ENCODE results near the gene GADD45B. TPM values are rescaled to one million over a fixed set of nuclear protein-coding genes. Genes with fewer than 3 reads are reported as not detected.

Gene GADD45B
- polyA plus RNA-seq, 2 donors: 37.6 to 62.6 TPM

GRCh38 chr19:2443116-2443784 is 32.7 kb upstream of the GADD45B start:
- no peak overlapping the region for H3K4me3 ChIP-seq (ENCODE audit: low read depth in 1 of 2, low read length in 2 of 2)
- no peaks in the 10 kb centered on the region for H3K4me1 ChIP-seq (ENCODE audit: control insufficient read depth in 2 of 2, insufficient read depth in 2 of 2, low read length in 1 of 2)
- no peak overlapping the region for H3K27ac ChIP-seq (ENCODE audit: low read depth in 2 of 2, low read length in 1 of 2)
- 93% methylated on average over 22 of the region's 22 CpGs for WGBS, 2 donors
- no peaks in the 10 kb centered on the region for H3K9me3 ChIP-seq (ENCODE audit: control insufficient read depth in 2 of 2, insufficient read depth in 1 of 2, low read depth in 1 of 2, low read length in 1 of 2)
- no peaks in the 10 kb centered on the region for H3K27me3 ChIP-seq (ENCODE audit: control insufficient read depth in 1 of 2, insufficient read depth in 2 of 2, low read length in 2 of 2)
- peaks cover 9 to 30% of the 10 kb centered on the region in 2 donors for H3K36me3 ChIP-seq (ENCODE audit: control insufficient read depth in 2 of 2, insufficient read depth in 2 of 2, low read length in 1 of 2)

- H3K4me3 ChIP-seq (ENCODE audit: low read depth in 1 of 2, low read length in 2 of 2): no peak overlapping the region
- no peak overlapping the region for H3K27ac ChIP-seq (ENCODE audit: low read depth in 2 of 2, low read length in 1 of 2)
- no peaks in the 10 kb centered on the region for H3K4me1 ChIP-seq (ENCODE audit: control insufficient read depth in 2 of 2, insufficient read depth in 2 of 2, low read length in 1 of 2)
- no peaks in the 10 kb centered on the region for H3K27me3 ChIP-seq (ENCODE audit: control insufficient read depth in 1 of 2, insufficient read depth in 2 of 2, low read length in 2 of 2)
- 90 to 93% methylated on average over 17 of the region's 17 CpGs for WGBS, 2 donors
- peaks cover 9 to 27% of the 10 kb centered on the region in 2 donors for H3K36me3 ChIP-seq (ENCODE audit: control insufficient read depth in 2 of 2, insufficient read depth in 2 of 2, low read length in 1 of 2)
- no peaks in the 10 kb centered on the region for H3K9me3 ChIP-seq (ENCODE audit: control insufficient read depth in 2 of 2, insufficient read depth in 1 of 2, low read depth in 1 of 2, low read length in 1 of 2)
Measured at GRCh38 chr19:2443785-2444182, 32.1 kb upstream of the GADD45B start.

- WGBS, 2 donors: 92 to 95% methylated on average over 34 of the region's 34 CpGs
- Histone ChIP-seq H3K36me3 (ENCODE audit: control insufficient read depth in 2 of 2, insufficient read depth in 2 of 2, low read length in 1 of 2) (peaks cover 9 to 23% of the 10 kb centered on the region in 2 donors), H3K4me1 (ENCODE audit: control insufficient read depth in 2 of 2, insufficient read depth in 2 of 2, low read length in 1 of 2) (no peaks in the 10 kb centered on the region)
Measured at GRCh38 chr19:2444251-2445002, 31.5 kb upstream of the GADD45B start.

GRCh38 chr19:2446381-2446780 is 29.5 kb upstream of the GADD45B start:
- Histone ChIP-seq H3K4me1 (ENCODE audit: control insufficient read depth in 2 of 2, insufficient read depth in 2 of 2, low read length in 1 of 2) (no peaks in the 10 kb centered on the region), H3K9me3 (ENCODE audit: control insufficient read depth in 2 of 2, insufficient read depth in 1 of 2, low read depth in 1 of 2, low read length in 1 of 2) (no peaks in the 10 kb centered on the region), H3K27me3 (ENCODE audit: control insufficient read depth in 1 of 2, insufficient read depth in 2 of 2, low read length in 2 of 2) (no peaks in the 10 kb centered on the region), H3K4me3 (ENCODE audit: low read depth in 1 of 2, low read length in 2 of 2) (no peak overlapping the region), H3K27ac (ENCODE audit: low read depth in 2 of 2, low read length in 1 of 2) (no peak overlapping the region), H3K36me3 (ENCODE audit: control insufficient read depth in 2 of 2, insufficient read depth in 2 of 2, low read length in 1 of 2) (peaks cover 7 to 19% of the 10 kb centered on the region in 2 donors)
- WGBS, 2 donors: 77 to 83% methylated on average over 14 to 19 of the region's 19 CpGs

More at GRCh38 chr19:2444251-2445002, 31.5 kb upstream of the GADD45B start:
- Histone ChIP-seq H3K4me3 (ENCODE audit: low read depth in 1 of 2, low read length in 2 of 2) (no peak overlapping the region), H3K9me3 (ENCODE audit: control insufficient read depth in 2 of 2, insufficient read depth in 1 of 2, low read depth in 1 of 2, low read length in 1 of 2) (no peaks in the 10 kb centered on the region), H3K27ac (ENCODE audit: low read depth in 2 of 2, low read length in 1 of 2) (no peak overlapping the region), H3K27me3 (ENCODE audit: control insufficient read depth in 1 of 2, insufficient read depth in 2 of 2, low read length in 2 of 2) (no peaks in the 10 kb centered on the region)

- Histone ChIP-seq H3K27me3 (ENCODE audit: control insufficient read depth in 1 of 2, insufficient read depth in 2 of 2, low read length in 2 of 2) (no peaks in the 10 kb centered on the region), H3K4me3 (ENCODE audit: low read depth in 1 of 2, low read length in 2 of 2) (no peak overlapping the region), H3K9me3 (ENCODE audit: control insufficient read depth in 2 of 2, insufficient read depth in 1 of 2, low read depth in 1 of 2, low read length in 1 of 2) (no peaks in the 10 kb centered on the region), H3K27ac (ENCODE audit: low read depth in 2 of 2, low read length in 1 of 2) (no peak overlapping the region), H3K36me3 (ENCODE audit: control insufficient read depth in 2 of 2, insufficient read depth in 2 of 2, low read length in 1 of 2) (peaks cover 0 to 6% of the 10 kb centered on the region in 2 donors), H3K4me1 (ENCODE audit: control insufficient read depth in 2 of 2, insufficient read depth in 2 of 2, low read length in 1 of 2) (no peaks in the 10 kb centered on the region)
- whole genome bisulfite sequencing, 2 donors: 90 to 92% methylated on average over 11 of the region's 11 CpGs
Measured at GRCh38 chr19:2449019-2449418, 26.9 kb upstream of the GADD45B start.

- 93 to 94% methylated on average over 7 of the region's 7 CpGs for WGBS, 2 donors
- no peaks in the 10 kb centered on the region for H3K27me3 ChIP-seq (ENCODE audit: control insufficient read depth in 1 of 2, insufficient read depth in 2 of 2, low read length in 2 of 2)
- H3K36me3 ChIP-seq (ENCODE audit: control insufficient read depth in 2 of 2, insufficient read depth in 2 of 2, low read length in 1 of 2): peaks cover 0 to 2% of the 10 kb centered on the region in 2 donors
- no peaks in the 10 kb centered on the region for H3K9me3 ChIP-seq (ENCODE audit: control insufficient read depth in 2 of 2, insufficient read depth in 1 of 2, low read depth in 1 of 2, low read length in 1 of 2)
- H3K4me1 ChIP-seq (ENCODE audit: control insufficient read depth in 2 of 2, insufficient read depth in 2 of 2, low read length in 1 of 2): peaks cover 0 to 7% of the 10 kb centered on the region in 2 donors
- H3K27ac ChIP-seq (ENCODE audit: low read depth in 2 of 2, low read length in 1 of 2): no peak overlapping the region
- no peak overlapping the region for H3K4me3 ChIP-seq (ENCODE audit: low read depth in 1 of 2, low read length in 2 of 2)
Measured at GRCh38 chr19:2451138-2451537, 24.8 kb upstream of the GADD45B start.

- no peak overlapping the region for H3K27ac ChIP-seq (ENCODE audit: low read depth in 2 of 2, low read length in 1 of 2)
- peaks cover 0 to 7% of the 10 kb centered on the region in 2 donors for H3K4me1 ChIP-seq (ENCODE audit: control insufficient read depth in 2 of 2, insufficient read depth in 2 of 2, low read length in 1 of 2)
- no peak overlapping the region for H3K4me3 ChIP-seq (ENCODE audit: low read depth in 1 of 2, low read length in 2 of 2)
- WGBS, 2 donors: 91 to 96% methylated on average over 17 to 18 of the region's 18 CpGs
- no peaks in the 10 kb centered on the region for H3K27me3 ChIP-seq (ENCODE audit: control insufficient read depth in 1 of 2, insufficient read depth in 2 of 2, low read length in 2 of 2)
- no peaks in the 10 kb centered on the region for H3K36me3 ChIP-seq (ENCODE audit: control insufficient read depth in 2 of 2, insufficient read depth in 2 of 2, low read length in 1 of 2)
- H3K9me3 ChIP-seq (ENCODE audit: control insufficient read depth in 2 of 2, insufficient read depth in 1 of 2, low read depth in 1 of 2, low read length in 1 of 2): no peaks in the 10 kb centered on the region
Measured at GRCh38 chr19:2451741-2452140, 24.2 kb upstream of the GADD45B start.

- H3K27ac ChIP-seq (ENCODE audit: low read depth in 2 of 2, low read length in 1 of 2): no peak overlapping the region
- no peak overlapping the region for H3K4me3 ChIP-seq (ENCODE audit: low read depth in 1 of 2, low read length in 2 of 2)
- WGBS, 2 donors: 92 to 94% methylated on average over 19 of the region's 19 CpGs
- no peaks in the 10 kb centered on the region for H3K9me3 ChIP-seq (ENCODE audit: control insufficient read depth in 2 of 2, insufficient read depth in 1 of 2, low read depth in 1 of 2, low read length in 1 of 2)
- no peaks in the 10 kb centered on the region for H3K27me3 ChIP-seq (ENCODE audit: control insufficient read depth in 1 of 2, insufficient read depth in 2 of 2, low read length in 2 of 2)
- H3K4me1 ChIP-seq (ENCODE audit: control insufficient read depth in 2 of 2, insufficient read depth in 2 of 2, low read length in 1 of 2): peaks cover 0 to 7% of the 10 kb centered on the region in 2 donors
- H3K36me3 ChIP-seq (ENCODE audit: control insufficient read depth in 2 of 2, insufficient read depth in 2 of 2, low read length in 1 of 2): no peaks in the 10 kb centered on the region
Measured at GRCh38 chr19:2453431-2454025, 22.4 kb upstream of the GADD45B start.

- H3K4me3 ChIP-seq (ENCODE audit: low read depth in 1 of 2, low read length in 2 of 2): no peak overlapping the region
- no peak overlapping the region for H3K27ac ChIP-seq (ENCODE audit: low read depth in 2 of 2, low read length in 1 of 2)
- peaks cover 0 to 7% of the 10 kb centered on the region in 2 donors for H3K4me1 ChIP-seq (ENCODE audit: control insufficient read depth in 2 of 2, insufficient read depth in 2 of 2, low read length in 1 of 2)
- H3K27me3 ChIP-seq (ENCODE audit: control insufficient read depth in 1 of 2, insufficient read depth in 2 of 2, low read length in 2 of 2): no peaks in the 10 kb centered on the region
- no peaks in the 10 kb centered on the region for H3K36me3 ChIP-seq (ENCODE audit: control insufficient read depth in 2 of 2, insufficient read depth in 2 of 2, low read length in 1 of 2)
- no peaks in the 10 kb centered on the region for H3K9me3 ChIP-seq (ENCODE audit: control insufficient read depth in 2 of 2, insufficient read depth in 1 of 2, low read depth in 1 of 2, low read length in 1 of 2)
- WGBS, 2 donors: 90 to 91% methylated on average over 16 to 19 of the region's 19 CpGs
Measured at GRCh38 chr19:2454199-2454961, 21.5 kb upstream of the GADD45B start.

Measured in esophagus (tissue), 2 donors.